CD4-positive, alpha-beta T cell (primary cell): ENCODE measurements around the gene ZNF385C. TPM values are rescaled to one million over a fixed set of nuclear protein-coding genes. Genes with fewer than 3 reads are reported as not detected.
"Not testable (repeated sequence)": the region's sequence is repeated elsewhere in the genome, so short reads cannot be mapped to it uniquely, and the experiment has no call there.

Source experiments
- ATAC-seq: fragments of 200-7000 bp; cut with Tn5 transposase; one replicate; pipeline ENCODE4 v1.10.0; 2022; ENCODE audit warnings: mild to moderate bottlenecking; ENCODE audit not compliant: poor library complexity
- CTCF ChIA-PET: fragments of 350-600 bp; sonication (Branson Sonifier 250); formaldehyde crosslinking; loops from one replicate; lab custom pipeline; 2021; ENCODE audit warnings: antibody characterized with exemption, inconsistent platforms; lab: Charles Lee
- POLR2A ChIA-PET: fragments of 350-600 bp; sonication (Branson Sonifier 250); formaldehyde crosslinking; loops from one replicate; lab custom pipeline; 2021; ENCODE audit warnings: antibody characterized with exemption, inconsistent platforms; lab: Charles Lee
- DNase-seq, 14 experiments: peaks; one replicate each; pipeline ENCODE4 v3.0.0-alpha.2; 2013 to 2020; ENCODE audit warnings: mixed read lengths in 2 of 14
- H3K27ac ChIP-seq, 2 donors: one replicate each; pipeline versions ENCODE4 v1.5.1 to v1.7.0; 2013; ENCODE audit warnings: low read length in 2 of 2, low read depth in 1 of 2, mild to moderate bottlenecking in 1 of 2
- H3K27me3 ChIP-seq, 2 experiments: 1 replicate in 1 of 2; 2 replicates in 1 of 2; pipeline versions ENCODE4 v1.6.1 to v1.7.0; 2013; ENCODE audit warnings: low read length in 2 of 2, control low read depth in 1 of 2, mild to moderate bottlenecking in 1 of 2, moderate library complexity in 1 of 2; ENCODE audit not compliant: insufficient read depth in 2 of 2, control insufficient read depth in 1 of 2
- H3K36me3 ChIP-seq: one replicate; pipeline ENCODE4 v1.6.1; 2013; ENCODE audit warnings: low read length, control low read depth; ENCODE audit not compliant: insufficient read depth
- H3K4me1 ChIP-seq: one replicate; pipeline ENCODE4 v1.6.1; 2013; ENCODE audit warnings: low read length, control low read depth; ENCODE audit not compliant: insufficient read depth
- H3K4me3 ChIP-seq: one replicate; pipeline ENCODE4 v1.5.1; 2013; ENCODE audit warnings: mild to moderate bottlenecking, low read length, moderate library complexity
- H3K9me3 ChIP-seq, 2 experiments: 1 replicate in 1 of 2; 2 replicates in 1 of 2; pipeline versions ENCODE4 v1.6.1 to v1.7.0; 2013; ENCODE audit warnings: low read length in 2 of 2, mild to moderate bottlenecking in 2 of 2, control low read depth in 1 of 2, moderate library complexity in 1 of 2; ENCODE audit not compliant: control insufficient read depth in 1 of 2, insufficient read depth in 1 of 2
- H3K27ac Mint-ChIP-seq: one replicate; pipeline ENCODE4 v1.8.0; 2020; ENCODE audit warnings: mixed read lengths
- H3K27me3 Mint-ChIP-seq: one replicate; pipeline ENCODE4 v1.8.0; 2021; ENCODE audit warnings: mixed read lengths
- H3K36me3 Mint-ChIP-seq: one replicate; pipeline ENCODE4 v1.8.0; 2021; ENCODE audit warnings: low read depth, mixed read lengths
- H3K4me1 Mint-ChIP-seq: one replicate; pipeline ENCODE4 v1.8.0; 2021; ENCODE audit warnings: low read depth, mixed read lengths
- H3K4me3 Mint-ChIP-seq: one replicate; pipeline ENCODE4 v1.8.0; 2020; ENCODE audit warnings: mild to moderate bottlenecking, mixed read lengths
- H3K9me3 Mint-ChIP-seq: one replicate; pipeline ENCODE4 v1.8.0; 2020; ENCODE audit warnings: mixed read lengths
- CTCF ChIP-seq: fragments of 200-600 bp; IDR thresholded peaks from one replicate; pipeline ENCODE4 v1.8.0; 2022; ENCODE audit warnings: antibody characterized with exemption, mild to moderate bottlenecking
- intact Hi-C, 2 experiments: fragments of 100-400 bp; cut with DNase I in 1 of 2; cut with micrococcal nuclease in 1 of 2; formaldehyde crosslinking; loops; one replicate each; pipeline versions ENCODE4 v1.15.1 to v1.9.0; 2023 to 2025; cut with DNase I, micrococcal nuclease
- total RNA-seq, 174 experiments: library from RNA in 2 of 174; stranded (reverse) in 2 of 174; gene quantifications; one replicate each; pipeline ENCODE4 v1.2.3 and lab custom pipeline; 2021 to 2026

Gene ZNF385C
- total RNA-seq, 2 experiments from 2014 or later = 0.20 TPM; not detected in 1

GRCh38 chr17:42025936-42026335, 72.3 kb downstream of the ZNF385C start:
- intact Hi-C loops = loop anchor here (1.0 to 10.0 kb wide), 6 partner anchors 36 to 501 kb away; no protein-coding TSS in a partner anchor
- TF ChIP-seq CTCF = no peak
- DNase-seq (no peak), ATAC-seq (no peak)
- H3K9me3 Mint-ChIP-seq = no peaks in the 10 kb centered on the region
- peaks cover 16% of the 10 kb centered on the region for H3K4me1 Mint-ChIP-seq
- H3K27ac Mint-ChIP-seq = no peak overlapping the region
- Histone ChIP-seq H3K27ac (no peak overlapping the region), H3K4me3 (no peak overlapping the region), H3K9me3 (no peaks in the 10 kb centered on the region), H3K36me3 (peaks cover 28% of the 10 kb centered on the region), H3K27me3 (no peaks in the 10 kb centered on the region), H3K4me1 (peaks cover 17% of the 10 kb centered on the region)
- peaks cover 28% of the 10 kb centered on the region for H3K36me3 Mint-ChIP-seq
- H3K27me3 Mint-ChIP-seq = peaks cover 5% of the 10 kb centered on the region
- POLR2A ChIA-PET = interaction anchor here (1.0 to 2.3 kb wide), 3 partner anchors 9 to 86 kb away, joined by 3 to 6 read pairs (median 6); partner anchors contain the start of genes DHX58 and DNAJC7
- CTCF ChIA-PET = interaction anchor here (1.3 to 1.9 kb wide), 2 partner anchors 72 to 87 kb away, joined by 3 to 9 read pairs; partner anchors contain the start of genes DHX58 and ZNF385C
- no peak overlapping the region for H3K4me3 Mint-ChIP-seq

DNA sequence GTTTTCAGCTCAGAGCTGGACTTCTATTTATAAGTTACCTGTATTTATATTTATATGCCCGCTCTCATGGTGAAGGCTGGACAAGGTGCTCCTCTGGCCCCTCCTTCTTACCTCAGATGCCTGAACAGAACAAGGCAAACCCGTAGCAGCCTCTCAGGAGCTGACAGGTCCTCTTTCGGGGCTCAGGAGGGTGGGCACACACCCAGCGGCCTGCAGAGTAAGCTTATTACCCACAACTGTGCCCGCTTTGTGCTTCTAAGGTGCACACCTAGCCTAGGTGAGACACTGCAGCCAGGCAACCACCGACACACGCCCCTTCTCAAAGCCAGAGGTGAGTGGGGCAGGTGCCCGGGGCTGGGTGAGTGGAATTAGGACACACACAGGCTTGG, 73.1 kb downstream of the ZNF385C start:
- no peaks in the 10 kb centered on the region for H3K9me3 ChIP-seq
- POLR2A ChIA-PET = interaction anchor here (1.7 to 2.3 kb wide), 3 partner anchors 8 to 96 kb away, joined by 5 to 6 read pairs (median 6); partner anchors contain the start of genes DHX58, DNAJC7 and KAT2A
- no peak overlapping the region for H3K27ac ChIP-seq
- H3K9me3 Mint-ChIP-seq = no peaks in the 10 kb centered on the region
- DNase-seq (no peak), ATAC-seq (no peak)
- no peak overlapping the region for H3K4me3 ChIP-seq
- intact Hi-C loops = loop anchor here (1.0 to 10.0 kb wide), 6 partner anchors 37 to 502 kb away; no protein-coding TSS in a partner anchor
- peaks cover 32% of the 10 kb centered on the region for H3K36me3 Mint-ChIP-seq
- H3K4me1 Mint-ChIP-seq = peaks cover 22% of the 10 kb centered on the region
- peaks cover 5% of the 10 kb centered on the region for H3K27me3 Mint-ChIP-seq
- peaks cover 28% of the 10 kb centered on the region for H3K36me3 ChIP-seq
- TF ChIP-seq CTCF = peak; percentile 15
- no peaks in the 10 kb centered on the region for H3K27me3 ChIP-seq
- H3K4me3 Mint-ChIP-seq = peak overlapping the region; percentile 62
- H3K4me1 ChIP-seq = peaks cover 25% of the 10 kb centered on the region
- CTCF ChIA-PET = interaction anchor here (0.7 to 1.9 kb wide), 4 partner anchors 73 to 88 kb away, joined by 3 to 9 read pairs (median 3); partner anchors contain the start of genes DHX58 and ZNF385C
- peak overlapping the region; percentile 67 for H3K27ac Mint-ChIP-seq

DNA sequence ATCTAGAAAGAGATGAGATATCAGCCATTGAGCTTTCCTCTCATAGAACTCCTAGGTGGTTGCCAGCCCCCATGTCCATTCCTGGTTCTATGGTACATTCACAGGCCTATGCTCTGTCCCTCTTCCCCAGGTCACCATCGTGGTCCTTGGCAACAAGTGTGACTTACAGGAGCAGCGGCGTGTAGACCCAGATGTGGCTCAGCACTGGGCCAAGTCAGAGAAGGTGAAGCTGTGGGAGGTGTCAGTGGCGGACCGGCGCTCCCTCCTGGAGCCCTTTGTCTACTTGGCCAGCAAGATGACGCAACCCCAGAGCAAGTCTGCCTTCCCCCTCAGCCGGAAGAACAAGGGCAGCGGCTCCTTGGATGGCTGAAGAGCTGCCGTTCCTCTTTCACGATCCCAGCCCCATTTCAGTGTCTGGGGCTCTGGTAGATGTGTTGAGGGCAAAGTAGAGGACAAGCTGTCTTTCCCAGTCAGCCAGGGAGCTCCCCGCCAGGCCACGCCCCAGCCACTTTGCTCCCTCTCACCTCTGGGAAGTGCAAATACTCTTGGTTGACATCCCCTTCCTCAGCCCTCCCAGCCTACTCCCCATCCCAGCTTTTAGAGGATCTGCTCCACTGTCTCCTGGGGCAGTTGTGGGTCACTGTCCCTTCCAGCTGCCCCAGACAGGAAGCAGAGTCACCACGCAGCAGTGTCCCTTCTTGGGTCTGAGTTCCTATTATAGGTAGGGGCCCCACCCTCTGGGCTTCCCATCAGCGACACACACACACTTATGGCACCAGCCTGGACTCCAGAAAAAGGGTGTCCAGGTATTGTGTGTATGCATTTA, 74.5 kb downstream of the ZNF385C start:
- ChIA-PET POLR2A (interaction anchor here (0.6 to 1.9 kb wide), 2 partner anchors 97 to 406 kb away, joined by 3 to 5 read pairs; partner anchors contain the start of gene KAT2A), CTCF (interaction anchor here (1.9 kb wide), 1 partner anchor 89 kb away, joined by 9 read pairs; the partner anchor contains the start of gene DHX58)
- Mint-ChIP-seq H3K36me3 (peaks cover 32% of the 10 kb centered on the region), H3K9me3 (no peaks in the 10 kb centered on the region), H3K4me1 (peaks cover 32% of the 10 kb centered on the region), H3K27ac (no peak overlapping the region), H3K27me3 (no peaks in the 10 kb centered on the region), H3K4me3 (no peak overlapping the region)
- no peaks in the 10 kb centered on the region for H3K9me3 ChIP-seq
- peaks cover 31% of the 10 kb centered on the region for H3K4me1 ChIP-seq
- DNase-seq = peak in 2 of 14 experiments; percentile 51 to 59
- H3K36me3 ChIP-seq = peaks cover 28% of the 10 kb centered on the region
- H3K4me3 ChIP-seq = no peak overlapping the region
- no peaks in the 10 kb centered on the region for H3K27me3 ChIP-seq
- H3K27ac ChIP-seq = no peak overlapping the region
- TF ChIP-seq CTCF = no peak
- ATAC-seq = no peak
- intact Hi-C loops = loop anchor here in 1 of 2 experiments (2.0 to 10.0 kb wide), 2 partner anchors 61 to 491 kb away; no protein-coding TSS in a partner anchor

- CTCF ChIA-PET = interaction anchor here (1.2 to 1.7 kb wide), 4 partner anchors 58 to 659 kb away, joined by 3 to 10 read pairs (median 5); partner anchors contain the start of gene ODAD4
- H3K27me3 Mint-ChIP-seq, H3K27ac ChIP-seq, H3K9me3 Mint-ChIP-seq, ATAC-seq, H3K9me3 ChIP-seq, DNase-seq, H3K27me3 ChIP-seq: not testable (repeated sequence)
- H3K36me3 ChIP-seq = peaks cover 28% of the 10 kb centered on the region
- POLR2A ChIA-PET = interaction anchor here (0.9 to 6.3 kb wide), 7 partner anchors 44 to 368 kb away, joined by 3 to 81 read pairs (median 5); partner anchors contain the start of genes CNP, DHX58, ODAD4 and STAT3
- H3K4me1 ChIP-seq = peaks cover 55% of the 10 kb centered on the region
- Mint-ChIP-seq H3K4me1 (peaks cover 61% of the 10 kb centered on the region), H3K36me3 (peaks cover 45% of the 10 kb centered on the region), H3K4me3 (peak overlapping the region; percentile 56), H3K27ac (peak overlapping the region; percentile 81)
- H3K4me3 ChIP-seq = peak overlapping the region; percentile 93
- intact Hi-C loops = loop anchor here in 1 of 2 experiments (10.0 kb wide), 1 partner anchor 494 kb away; no protein-coding TSS in a partner anchor
These were observed 77.4 kb downstream of the ZNF385C start for GRCh38 chr17:42020845-42021244.
